ENCODE data around the gene ZNF30.

GRCh38 chr19:34932494-34932893 lies 5.8 kb downstream of the ZNF30 start:
- no peak for TF ChIP-seq CTCF (IDR thresholded peaks at IDR 0.05)
- TF ChIP-seq EZH2phosphoT487 (IDR thresholded peaks at IDR 0.05) = no peak

All from neural progenitor cell (in vitro differentiated cells).